ENCODE measurements around the gene CSF1.

Gene CSF1

GRCh38 chr1:109969146-109969829 is 58.6 kb downstream of the CSF1 start:
- POLR2A ChIA-PET (ENCODE audit: low non-redundant PET), result no interaction called here
- no peak for DNase-seq (ENCODE audit: low spot score)
- CTCF ChIA-PET, result interaction anchor here (0.6 kb wide), 1 partner anchor 8 kb away, joined by 3 read pairs; no protein-coding TSS in a partner anchor
- TF ChIP-seq CTCF (conservative IDR thresholded peaks at IDR 0.05; ENCODE audit: low read depth), result no peak
- no peak overlapping the region for H3K27ac ChIP-seq

DNA sequence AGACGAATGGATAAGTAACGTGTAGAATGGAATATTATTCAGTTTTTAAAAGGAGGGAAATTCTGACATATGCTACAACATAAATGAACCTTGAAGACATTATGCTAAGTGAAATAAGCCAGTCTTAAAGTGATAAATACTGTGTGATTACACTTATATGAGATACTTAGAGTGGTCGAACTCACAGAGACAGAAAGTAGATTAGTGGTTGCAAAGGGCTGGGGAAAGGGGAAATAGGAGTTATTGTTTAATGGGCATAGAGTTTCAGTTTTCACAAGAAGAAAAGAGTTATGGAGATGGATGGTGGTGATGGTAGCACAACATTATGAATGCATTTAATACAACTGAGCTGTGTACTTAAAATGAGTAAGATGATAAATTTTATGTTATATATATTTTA is 59.3 kb downstream of the CSF1 start:
- no peak for DNase-seq (ENCODE audit: low spot score)
- ChIA-PET POLR2A (ENCODE audit: low non-redundant PET) (no interaction called here), CTCF (no interaction called here)
- no peak for TF ChIP-seq CTCF (conservative IDR thresholded peaks at IDR 0.05; ENCODE audit: low read depth)
- no peak overlapping the region for H3K27ac ChIP-seq

GRCh38 chr1:109971559-109971958 is 60.9 kb downstream of the CSF1 start:
- ChIA-PET POLR2A (ENCODE audit: low non-redundant PET) (no interaction called here), CTCF (no interaction called here)
- H3K27ac ChIP-seq, result no peak overlapping the region
- TF ChIP-seq CTCF (conservative IDR thresholded peaks at IDR 0.05; ENCODE audit: low read depth), result no peak
- DNase-seq (ENCODE audit: low spot score), result no peak

DNA sequence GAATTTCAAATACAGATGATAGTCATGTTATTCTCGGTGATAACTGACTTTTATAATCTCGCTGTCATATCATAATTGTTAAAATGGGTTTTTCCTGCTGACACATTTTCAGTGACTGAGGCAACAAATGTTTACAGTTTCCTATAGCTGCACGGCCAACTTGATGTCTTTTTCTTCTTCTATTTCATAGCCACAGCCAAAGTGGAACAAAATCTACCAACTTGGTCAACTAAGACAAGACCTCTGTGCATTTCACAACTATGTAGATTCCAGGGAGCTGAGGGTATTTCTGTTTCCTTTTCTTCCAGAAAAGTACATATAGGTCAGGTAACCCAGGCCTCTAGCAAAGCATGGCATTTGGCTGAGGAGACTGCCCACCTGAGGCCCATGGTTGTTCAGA is 63.5 kb downstream of the CSF1 start:
- ChIA-PET CTCF (interaction anchor here (0.6 to 0.7 kb wide), 2 partner anchors 24 to 150 kb away, joined by 3 to 4 read pairs; no protein-coding TSS in a partner anchor), POLR2A (ENCODE audit: low non-redundant PET) (no interaction called here)
- H3K27ac ChIP-seq, result no peak overlapping the region
- no peak for TF ChIP-seq CTCF (conservative IDR thresholded peaks at IDR 0.05; ENCODE audit: low read depth)
- no peak for DNase-seq (ENCODE audit: low spot score)

DNA sequence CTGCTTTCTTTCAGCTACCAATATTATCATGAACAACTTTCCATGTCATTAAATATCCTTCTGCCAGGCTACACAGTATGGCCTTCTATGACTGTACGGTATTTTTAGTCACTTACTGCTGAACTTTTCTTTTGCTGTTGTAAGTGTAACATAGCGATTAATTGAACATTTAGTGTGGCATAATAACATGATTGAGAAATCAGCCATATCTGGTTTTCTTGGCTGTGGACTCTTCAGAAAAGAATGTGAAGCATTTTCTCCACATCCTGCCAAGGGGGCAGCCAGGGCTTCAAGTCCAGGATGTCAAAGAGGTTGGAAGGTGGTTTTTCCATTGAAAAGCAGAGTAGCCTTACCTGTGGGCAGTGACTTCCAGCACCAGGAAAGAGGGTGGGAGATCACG is 65.1 kb downstream of the CSF1 start:
- DNase-seq (ENCODE audit: low spot score), result peak; percentile 64
- peak overlapping the region; percentile 69 for H3K27ac ChIP-seq
- ChIA-PET POLR2A (ENCODE audit: low non-redundant PET) (no interaction called here), CTCF (interaction anchor here (0.7 to 10.3 kb wide), 4 partner anchors 8 to 241 kb away, joined by 3 to 239 read pairs (median 4); no protein-coding TSS in a partner anchor)
- no peak for TF ChIP-seq CTCF (conservative IDR thresholded peaks at IDR 0.05; ENCODE audit: low read depth)

GRCh38 chr1:109976762-109977161 is 66.1 kb downstream of the CSF1 start:
- POLR2A ChIA-PET (ENCODE audit: low non-redundant PET), result no interaction called here
- no peak overlapping the region for H3K27ac ChIP-seq
- no peak for TF ChIP-seq CTCF (conservative IDR thresholded peaks at IDR 0.05; ENCODE audit: low read depth)
- no peak for DNase-seq (ENCODE audit: low spot score)
- CTCF ChIA-PET, result interaction anchor here (0.6 to 10.3 kb wide), 3 partner anchors 7 to 199 kb away, joined by 3 to 239 read pairs (median 3); no protein-coding TSS in a partner anchor

Measured in RWPE1 (cell line).